DMS53 treated with DMSO at 0.1 percent for 48 hours (cell line): Measurements from ENCODE around the gene NKD1.

Experiments
- DNase-seq: peaks from one replicate; lab custom pipeline; 2025; ENCODE audit not compliant: unreplicated experiment; lab: John Stamatoyannopoulos, UW

NKD1 gene

DNA sequence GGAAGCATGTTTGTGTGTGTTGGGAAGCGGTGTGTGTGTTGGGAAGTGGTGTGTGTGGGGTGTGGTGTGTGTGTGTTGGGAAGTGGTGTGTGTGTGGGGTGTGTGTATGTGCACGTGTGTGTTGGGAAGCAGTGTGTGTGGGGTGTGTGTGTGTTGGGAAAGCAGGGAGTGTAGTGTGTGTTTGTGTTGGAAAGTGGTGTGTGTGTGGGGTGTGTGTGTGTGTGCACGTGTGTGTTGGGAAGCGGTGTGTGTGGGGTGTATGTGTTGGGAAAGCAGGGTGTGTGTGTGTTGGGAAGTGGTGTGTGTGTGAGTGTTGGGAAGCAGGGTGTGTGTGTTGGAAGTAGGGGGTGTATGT is 144.4 kb downstream of the NKD1 start:
- DNase-seq: no peak

DNA sequence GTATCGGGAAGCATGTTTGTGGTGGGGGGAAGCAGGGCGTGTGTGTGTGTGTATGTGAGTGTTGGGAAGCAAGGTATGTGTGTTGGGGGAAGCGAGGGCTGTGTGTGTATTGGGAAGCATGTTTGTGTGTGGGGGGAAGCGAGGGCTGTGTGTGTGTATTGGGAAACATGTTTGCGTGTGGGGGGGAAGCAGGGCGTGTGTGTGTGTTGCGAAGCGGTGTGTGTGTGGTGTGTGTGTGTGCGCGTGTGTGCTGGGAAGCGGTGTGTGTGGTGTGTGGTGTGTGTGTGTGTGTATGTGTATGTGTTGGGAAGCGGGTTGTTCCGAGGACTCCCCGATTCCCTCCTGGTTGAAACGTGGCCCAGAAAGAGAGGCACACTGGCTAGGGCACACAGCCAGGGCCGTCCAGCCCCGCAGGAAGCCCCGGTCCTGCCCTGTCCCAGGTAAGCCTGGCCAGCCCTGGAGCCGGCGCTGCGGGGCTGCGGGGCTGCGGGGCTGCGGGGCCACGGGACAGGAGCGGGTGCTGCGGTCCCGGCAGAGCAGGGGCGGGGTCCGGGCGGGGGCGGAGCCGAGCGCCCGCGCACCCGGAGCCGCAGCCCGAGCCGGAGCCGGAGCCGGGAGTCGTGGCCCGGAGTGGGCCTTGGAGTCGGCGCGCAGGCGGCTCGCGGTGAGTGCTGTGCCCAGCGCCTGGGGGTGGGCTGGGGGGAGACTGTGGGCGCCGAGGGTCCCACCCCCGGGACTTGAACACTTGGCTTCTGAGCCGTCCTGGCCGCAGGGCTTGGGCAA is 145.0 kb downstream of the NKD1 start, which contains the start of gene NOD2:
TSS of gene NOD2 (plus strand) at position 608 of the 783 bp plus-strand sequence. CDS start 5,890 bp downstream, outside the sequence.
- no peak for DNase-seq

DNA sequence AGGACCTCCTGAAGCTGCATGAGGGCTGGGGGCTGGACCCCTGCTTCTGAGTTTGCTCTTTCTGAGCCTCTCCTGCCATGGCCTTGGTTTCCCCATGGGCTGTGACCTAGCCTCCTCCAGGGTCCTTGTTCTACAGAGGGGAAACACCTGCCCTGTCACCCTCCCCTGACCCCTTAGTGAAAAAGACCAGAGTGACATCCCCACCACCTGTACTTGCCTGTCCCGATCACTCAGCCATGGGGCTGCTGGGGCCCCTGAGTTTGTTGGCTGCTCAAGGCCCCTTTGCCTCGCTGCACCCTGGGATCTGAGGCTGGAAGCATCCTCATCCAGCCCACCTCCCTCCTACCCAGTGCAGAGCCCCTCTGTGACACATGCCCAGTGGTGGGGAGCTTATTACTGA is 146.0 kb downstream of the NKD1 start:
- DNase-seq: no peak

DNA sequence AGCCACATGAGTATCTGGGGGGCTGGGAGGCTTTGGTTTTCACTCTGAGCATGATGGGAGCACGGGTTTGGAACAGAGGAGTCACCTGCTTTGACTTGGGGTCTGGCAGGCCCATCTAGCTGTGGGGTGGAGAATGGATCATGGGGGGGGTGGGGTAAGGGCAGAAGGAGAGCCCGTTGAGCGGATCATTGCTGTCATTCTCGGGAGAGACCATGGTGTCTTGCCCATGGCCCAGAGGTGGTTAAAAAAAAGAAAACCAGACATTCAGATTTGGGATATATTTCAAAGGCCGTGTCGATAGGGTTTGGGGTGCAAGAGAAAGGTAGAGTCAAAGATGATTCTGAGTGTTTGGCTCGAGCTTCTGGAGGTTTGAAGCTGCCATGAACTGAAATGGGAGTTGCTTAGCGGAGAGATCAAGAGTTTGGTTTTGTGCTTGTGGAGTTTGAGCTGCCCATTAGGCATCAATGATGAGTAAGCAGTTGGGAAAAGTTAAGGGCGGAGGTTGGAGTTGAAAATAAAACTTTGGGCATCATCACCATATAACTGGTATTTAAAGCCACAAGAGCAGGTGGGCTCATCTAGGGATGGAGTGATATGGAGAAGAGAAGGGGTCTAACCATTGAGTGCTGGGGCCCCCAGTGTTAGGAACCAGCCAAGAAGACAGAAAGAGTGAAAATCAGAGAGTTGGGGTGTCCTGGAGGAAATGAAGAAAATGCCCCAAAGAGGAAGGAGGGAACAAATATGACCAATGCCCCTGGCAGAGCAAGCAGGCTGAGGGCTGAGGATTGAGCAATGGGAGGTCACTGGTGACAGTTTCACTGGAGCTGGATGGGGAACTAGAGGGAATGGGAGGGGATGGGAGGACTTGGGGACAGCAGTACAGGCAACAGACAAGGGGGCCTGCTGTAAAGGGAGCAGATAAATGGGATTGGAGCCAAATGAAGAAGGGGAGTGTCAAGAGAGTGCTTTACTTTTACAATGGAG is 147.1 kb downstream of the NKD1 start:
- DNase-seq: no peak

DNA sequence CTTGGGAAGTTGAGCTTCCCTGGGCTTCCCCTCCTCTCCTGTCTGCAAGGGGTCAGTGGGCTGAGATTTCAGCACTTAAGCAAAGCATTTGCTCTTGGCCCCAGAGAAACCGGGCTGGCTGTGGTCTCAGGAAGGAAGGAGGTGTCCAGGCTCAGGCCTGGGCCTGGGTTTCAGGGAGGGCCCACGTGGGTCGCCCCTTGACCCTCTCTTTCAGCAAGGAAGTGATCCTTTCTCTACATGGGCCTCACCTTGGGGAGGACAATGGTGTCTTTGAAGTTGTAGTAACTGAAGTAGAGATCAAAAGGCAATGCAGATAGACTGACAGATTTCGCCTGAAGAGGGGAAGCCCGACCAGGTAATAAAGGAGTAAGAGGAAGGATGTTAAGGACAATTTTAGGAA is 147.9 kb downstream of the NKD1 start:
- DNase-seq: no peak

DNA sequence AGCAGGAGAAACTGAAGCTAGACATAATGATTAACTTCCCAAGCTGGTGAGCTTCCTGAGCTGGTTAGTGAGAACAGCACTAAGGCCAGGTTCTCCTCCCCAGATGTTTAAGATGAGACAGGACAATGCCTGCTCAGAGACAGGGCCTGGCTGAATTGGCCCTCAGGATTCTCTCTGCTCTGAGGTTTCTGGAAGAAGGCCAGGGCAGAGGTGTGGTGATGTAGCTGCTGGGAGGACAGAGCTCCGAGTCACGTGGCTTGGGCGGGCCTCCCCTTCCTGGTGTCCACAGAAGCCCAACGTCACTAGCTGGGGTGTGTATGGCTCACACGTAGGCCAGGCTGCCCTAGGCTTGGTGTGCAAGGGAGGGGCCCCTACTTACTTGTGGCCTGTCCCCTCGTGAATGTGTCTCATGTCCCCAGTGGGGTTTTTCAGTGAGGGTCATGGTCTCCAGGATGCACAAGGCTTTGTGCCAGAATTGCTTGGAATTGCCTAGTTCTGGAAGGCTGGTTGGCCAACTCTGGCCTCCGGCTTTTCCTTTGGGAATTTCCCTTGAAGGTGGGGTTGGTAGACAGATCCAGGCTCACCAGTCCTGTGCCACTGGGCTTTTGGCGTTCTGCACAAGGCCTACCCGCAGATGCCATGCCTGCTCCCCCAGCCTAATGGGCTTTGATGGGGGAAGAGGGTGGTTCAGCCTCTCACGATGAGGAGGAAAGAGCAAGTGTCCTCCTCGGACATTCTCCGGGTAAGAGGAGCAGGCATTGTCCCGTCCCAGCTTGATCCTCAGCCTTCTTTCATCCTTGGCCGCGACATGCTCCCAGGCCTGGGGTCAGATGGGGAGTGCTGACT is 148.6 kb downstream of the NKD1 start:
- DNase-seq: no peak

DNA sequence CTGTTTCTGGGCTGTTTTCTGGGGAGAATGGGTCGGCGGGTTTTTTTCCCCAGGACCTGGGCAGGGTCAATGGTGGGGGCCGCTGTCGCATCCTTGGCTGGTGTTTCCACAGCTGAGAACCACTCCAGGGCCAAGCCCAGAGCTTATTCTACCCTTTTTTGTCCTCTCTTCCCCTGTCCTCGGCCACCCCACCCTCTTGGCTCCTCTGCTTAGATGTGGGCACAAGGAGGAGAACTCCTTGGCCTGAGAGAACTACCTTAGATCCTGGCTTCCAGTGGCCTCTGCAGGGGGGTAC is 149.2 kb downstream of the NKD1 start:
- no peak for DNase-seq

DNA sequence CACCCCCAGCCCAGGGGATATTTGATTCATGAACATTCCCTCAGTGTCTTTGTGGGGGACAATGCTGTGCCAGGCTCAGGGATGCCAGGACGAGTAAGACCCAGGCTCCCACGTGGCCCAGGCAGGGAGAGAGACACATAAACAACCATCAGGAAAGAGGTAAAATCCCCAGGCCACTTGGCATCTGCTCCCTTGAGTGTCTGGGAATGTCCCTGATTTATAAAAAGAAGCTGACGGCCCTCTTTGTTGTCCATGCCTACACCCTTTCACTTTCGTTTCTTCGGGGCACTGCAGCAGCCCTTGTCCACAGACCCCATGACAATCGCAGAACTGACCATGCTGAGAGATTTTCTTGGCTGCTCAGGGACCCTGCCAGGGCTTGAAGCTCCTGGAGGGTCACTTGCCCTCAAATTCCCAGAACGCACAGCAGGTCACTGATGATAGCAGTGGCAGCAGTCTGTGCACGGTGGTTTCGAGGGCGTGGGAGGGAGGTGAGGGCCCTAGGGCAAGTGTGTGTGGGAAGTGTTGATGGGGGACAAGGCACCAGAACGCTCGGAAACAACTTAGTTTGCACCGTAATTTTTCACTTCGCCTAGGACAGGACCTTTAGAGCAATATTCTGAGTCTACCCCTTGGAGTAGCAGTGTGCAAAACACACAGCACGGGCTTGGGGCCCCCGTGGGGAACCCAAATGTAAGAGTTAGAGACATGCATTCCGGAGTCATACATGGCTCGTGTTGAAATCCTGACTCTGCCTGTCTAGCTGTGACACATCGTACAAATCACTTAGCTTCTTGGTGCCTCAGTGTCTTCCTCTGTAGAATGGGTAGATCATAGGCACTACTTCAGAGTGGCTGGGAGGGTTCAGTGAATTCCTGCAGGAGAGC is 149.9 kb downstream of the NKD1 start:
- DNase-seq: peak; percentile 16
